ENCODE data around the gene OXER1.

The OXER1 gene

GRCh38 chr2:42762823-42763804, 821 bp downstream of the OXER1 start:
- H3K36me3 ChIP-seq (ENCODE audit: control insufficient read depth in 2 of 2, insufficient read depth in 1 of 2, low read length in 2 of 2), result no peaks in the 10 kb centered on the region
- TF ChIP-seq ZBTB49 (tag by site-specific recombination; IDR thresholded peaks at IDR 0.05; ENCODE audit: low read depth) (no peak), ZNF202 (tag by site-specific recombination; IDR thresholded peaks at IDR 0.05; ENCODE audit: borderline replicate concordance) (no peak), ZNF138 (tag by site-specific recombination; IDR thresholded peaks at IDR 0.05; ENCODE audit: borderline replicate concordance) (no peak), ATF2 (tag by site-specific recombination; IDR thresholded peaks at IDR 0.05; ENCODE audit: low read depth) (no peak), PRDM1 (tag by site-specific recombination; IDR thresholded peaks at IDR 0.05) (no peak), ZNF624 (tag by site-specific recombination; IDR thresholded peaks at IDR 0.05) (no peak), ZFP3 (tag by site-specific recombination; IDR thresholded peaks at IDR 0.05; ENCODE audit: low read depth) (no peak), SP7 (tag by site-specific recombination; IDR thresholded peaks at IDR 0.05) (no peak), ZNF701 (tag by site-specific recombination; IDR thresholded peaks at IDR 0.05) (no peak), ZNF24 (tag by site-specific recombination; IDR thresholded peaks at IDR 0.05) (no peak), HOXC10 (CRISPR knock-in tag; IDR thresholded peaks at IDR 0.05) (no peak), ZNF777 (tag by site-specific recombination; IDR thresholded peaks at IDR 0.05; ENCODE audit: borderline replicate concordance) (no peak), ZNF280C (tag by site-specific recombination; IDR thresholded peaks at IDR 0.05) (no peak)
- H3K9me3 ChIP-seq (ENCODE audit: control insufficient read depth, insufficient read depth, low read depth, low read length), result no peaks in the 10 kb centered on the region
- no peaks in the 10 kb centered on the region for H3K4me1 ChIP-seq (ENCODE audit: control insufficient read depth, insufficient read depth, low read length)
- ChIA-PET POLR2A (no interaction called here), CTCF (no interaction called here)
- no peak overlapping the region for H3K4me3 ChIP-seq (ENCODE audit: low read depth, low read length)
- no peak overlapping the region for H3K27ac ChIP-seq (ENCODE audit: extremely low read depth, low read depth, low read length)

- H3K9me3 ChIP-seq (ENCODE audit: control insufficient read depth, insufficient read depth, low read depth, low read length), result no peaks in the 10 kb centered on the region
- no peak overlapping the region for H3K27ac ChIP-seq (ENCODE audit: extremely low read depth, low read depth, low read length)
- H3K36me3 ChIP-seq (ENCODE audit: control insufficient read depth in 2 of 2, insufficient read depth in 1 of 2, low read length in 2 of 2), result no peaks in the 10 kb centered on the region
- no peaks in the 10 kb centered on the region for H3K4me1 ChIP-seq (ENCODE audit: control insufficient read depth, insufficient read depth, low read length)
- ChIA-PET CTCF (no interaction called here), POLR2A (no interaction called here)
- no peak overlapping the region for H3K4me3 ChIP-seq (ENCODE audit: low read depth, low read length)
- no peak for TF ChIP-seq PRDM6 (tag by site-specific recombination; IDR thresholded peaks at IDR 0.05)
- TF ChIP-seq GFI1B (tag by site-specific recombination; IDR thresholded peaks at IDR 0.05), result no peak
- TF ChIP-seq ZNF416 (tag by site-specific recombination; IDR thresholded peaks at IDR 0.05), result no peak
- no peak for TF ChIP-seq SP3 (tag by site-specific recombination; IDR thresholded peaks at IDR 0.05)
- TF ChIP-seq ZNF37A (tag by site-specific recombination; IDR thresholded peaks at IDR 0.05), result no peak
- no peak for TF ChIP-seq ZNF366 (tag by site-specific recombination; conservative IDR thresholded peaks at IDR 0.05)
- no peak for TF ChIP-seq ZNF837 (tag by site-specific recombination; IDR thresholded peaks at IDR 0.05)
- no peak for TF ChIP-seq ZNF549 (tag by site-specific recombination; IDR thresholded peaks at IDR 0.05)
- no peak for TF ChIP-seq ZNF629 (tag by site-specific recombination; IDR thresholded peaks at IDR 0.05)
- no peak for TF ChIP-seq ZNF174 (tag by site-specific recombination; IDR thresholded peaks at IDR 0.05)
- TF ChIP-seq ZNF639 (tag by site-specific recombination; IDR thresholded peaks at IDR 0.05), result no peak
- no peak for TF ChIP-seq KLF8 (tag by site-specific recombination; IDR thresholded peaks at IDR 0.05)
These were observed 1.8 kb downstream of the OXER1 start for GRCh38 chr2:42762155-42762554.

Measured in HEK293 (cell line).